ENCODE data around the gene CIDEA. TPM values are rescaled to one million over a fixed set of nuclear protein-coding genes. Genes with fewer than 3 reads are reported as not detected.

The CIDEA gene
- polyA plus RNA-seq, 3 donors from 2014 or later, result not detected

GRCh38 chr18:12248926-12249720 lies 5.0 kb upstream of the CIDEA start:
- no peaks in the 10 kb centered on the region for H3K4me1 Mint-ChIP-seq
- no peaks in the 10 kb centered on the region for H3K36me3 Mint-ChIP-seq
- DNase-seq, result no peak
- no peak overlapping the region for H3K4me3 Mint-ChIP-seq
- H3K27ac Mint-ChIP-seq, result no peak overlapping the region
- peaks cover 0 to 2% (median 0%) of the 10 kb centered on the region in 6 donors for H3K9me3 Mint-ChIP-seq
- peaks cover 9 to 14% (median 10%) of the 10 kb centered on the region in 3 donors for H3K27me3 Mint-ChIP-seq (ENCODE audit: low read depth in 3 of 3)

- no peak overlapping the region for H3K27ac Mint-ChIP-seq
- H3K9me3 Mint-ChIP-seq, result no peaks in the 10 kb centered on the region
- no peak for DNase-seq
- H3K4me3 Mint-ChIP-seq, result no peak overlapping the region
- no peaks in the 10 kb centered on the region for H3K4me1 Mint-ChIP-seq
- no peaks in the 10 kb centered on the region for H3K36me3 Mint-ChIP-seq
- peaks cover 10 to 13% (median 13%) of the 10 kb centered on the region in 3 donors for H3K27me3 Mint-ChIP-seq (ENCODE audit: low read depth in 3 of 3)
Observed at GRCh38 chr18:12251311-12251710, 2.9 kb upstream of the CIDEA start.

GRCh38 chr18:12252061-12252460 lies 2.1 kb upstream of the CIDEA start:
- no peaks in the 10 kb centered on the region for H3K36me3 Mint-ChIP-seq
- H3K4me3 Mint-ChIP-seq, result no peak overlapping the region
- no peak for DNase-seq
- peaks cover 10 to 13% (median 11%) of the 10 kb centered on the region in 3 donors for H3K27me3 Mint-ChIP-seq (ENCODE audit: low read depth in 3 of 3)
- H3K9me3 Mint-ChIP-seq, result no peaks in the 10 kb centered on the region
- no peak overlapping the region for H3K27ac Mint-ChIP-seq
- no peaks in the 10 kb centered on the region for H3K4me1 Mint-ChIP-seq

- H3K27me3 Mint-ChIP-seq (ENCODE audit: low read depth in 3 of 3), result peaks cover 13 to 14% (median 13%) of the 10 kb centered on the region in 3 donors
- H3K9me3 Mint-ChIP-seq, result no peaks in the 10 kb centered on the region
- no peaks in the 10 kb centered on the region for H3K4me1 Mint-ChIP-seq
- H3K4me3 Mint-ChIP-seq, result no peak overlapping the region
- no peak for DNase-seq
- no peaks in the 10 kb centered on the region for H3K36me3 Mint-ChIP-seq
- H3K27ac Mint-ChIP-seq, result no peak overlapping the region
Observed at GRCh38 chr18:12253027-12253426, 1.1 kb upstream of the CIDEA start.

- no peaks in the 10 kb centered on the region for H3K4me1 Mint-ChIP-seq
- H3K36me3 Mint-ChIP-seq, result no peaks in the 10 kb centered on the region
Observed at GRCh38 chr18:12253663-12254135, 462 bp upstream of the CIDEA start.

GRCh38 chr18:12254820-12255511 lies 805 bp downstream of the CIDEA start:
- Mint-ChIP-seq H3K4me3 (no peak overlapping the region), H3K4me1 (no peaks in the 10 kb centered on the region), H3K27me3 (ENCODE audit: low read depth in 3 of 3) (peaks cover 13 to 17% (median 14%) of the 10 kb centered on the region in 3 donors), H3K36me3 (no peaks in the 10 kb centered on the region), H3K27ac (no peak overlapping the region), H3K9me3 (no peaks in the 10 kb centered on the region)
- DNase-seq, result no peak

More at GRCh38 chr18:12253663-12254135, 462 bp upstream of the CIDEA start:
- Mint-ChIP-seq H3K9me3 (no peaks in the 10 kb centered on the region), H3K27ac (no peak overlapping the region), H3K27me3 (ENCODE audit: low read depth in 3 of 3) (peaks cover 13 to 14% (median 13%) of the 10 kb centered on the region in 3 donors), H3K4me3 (no peak overlapping the region)
- no peak for DNase-seq

- Mint-ChIP-seq H3K27ac (no peak overlapping the region), H3K36me3 (no peaks in the 10 kb centered on the region), H3K4me3 (no peak overlapping the region), H3K27me3 (ENCODE audit: low read depth in 3 of 3) (peaks cover 13 to 17% (median 14%) of the 10 kb centered on the region in 3 donors), H3K9me3 (no peaks in the 10 kb centered on the region), H3K4me1 (no peaks in the 10 kb centered on the region)
- no peak for DNase-seq
Observed at GRCh38 chr18:12255626-12256026, 1.5 kb downstream of the CIDEA start.

GRCh38 chr18:12256951-12257350 lies 2.8 kb downstream of the CIDEA start:
- no peak overlapping the region for H3K4me3 Mint-ChIP-seq
- no peaks in the 10 kb centered on the region for H3K36me3 Mint-ChIP-seq
- H3K9me3 Mint-ChIP-seq, result no peaks in the 10 kb centered on the region
- no peaks in the 10 kb centered on the region for H3K4me1 Mint-ChIP-seq
- H3K27ac Mint-ChIP-seq, result no peak overlapping the region
- H3K27me3 Mint-ChIP-seq (ENCODE audit: low read depth in 3 of 3), result peaks cover 10 to 17% (median 13%) of the 10 kb centered on the region in 3 donors
- DNase-seq, result no peak

GRCh38 chr18:12257996-12258718 lies 4.0 kb downstream of the CIDEA start:
- H3K27me3 Mint-ChIP-seq (ENCODE audit: low read depth in 3 of 3), result peaks cover 6 to 11% (median 10%) of the 10 kb centered on the region in 3 donors
- no peak overlapping the region for H3K4me3 Mint-ChIP-seq
- DNase-seq, result no peak
- no peaks in the 10 kb centered on the region for H3K9me3 Mint-ChIP-seq
- no peak overlapping the region for H3K27ac Mint-ChIP-seq
- no peaks in the 10 kb centered on the region for H3K4me1 Mint-ChIP-seq
- H3K36me3 Mint-ChIP-seq, result no peaks in the 10 kb centered on the region

GRCh38 chr18:12258719-12259705 lies 4.9 kb downstream of the CIDEA start:
- Mint-ChIP-seq H3K4me1 (no peaks in the 10 kb centered on the region), H3K27me3 (ENCODE audit: low read depth in 3 of 3) (peaks cover 2 to 11% (median 4%) of the 10 kb centered on the region in 3 donors), H3K4me3 (no peak overlapping the region), H3K36me3 (no peaks in the 10 kb centered on the region), H3K27ac (no peak overlapping the region), H3K9me3 (no peaks in the 10 kb centered on the region)
- DNase-seq, result no peak

- H3K36me3 Mint-ChIP-seq, result no peaks in the 10 kb centered on the region
- no peaks in the 10 kb centered on the region for H3K9me3 Mint-ChIP-seq
- no peaks in the 10 kb centered on the region for H3K4me1 Mint-ChIP-seq
- peaks cover 3 to 15% (median 4%) of the 10 kb centered on the region in 3 donors for H3K27me3 Mint-ChIP-seq (ENCODE audit: low read depth in 3 of 3)
- no peak overlapping the region for H3K4me3 Mint-ChIP-seq
- no peak for DNase-seq
- no peak overlapping the region for H3K27ac Mint-ChIP-seq
Observed at GRCh38 chr18:12262748-12263147, 8.6 kb downstream of the CIDEA start.

GRCh38 chr18:12264864-12265263 lies 10.7 kb downstream of the CIDEA start:
- Mint-ChIP-seq H3K27ac (no peak overlapping the region), H3K4me1 (no peaks in the 10 kb centered on the region), H3K36me3 (no peaks in the 10 kb centered on the region), H3K27me3 (ENCODE audit: low read depth in 3 of 3) (peaks cover 2 to 12% (median 3%) of the 10 kb centered on the region in 3 donors), H3K9me3 (no peaks in the 10 kb centered on the region), H3K4me3 (no peak overlapping the region)
- DNase-seq, result no peak
